Coronary artery (tissue), 2 donors: ENCODE data around the gene TIPRL.
A peak's percentile ranks its signal among the peaks of the same experiment; 100 is the strongest.
"Not testable (repeated sequence)": the region's sequence is repeated elsewhere in the genome, so short reads cannot be mapped to it uniquely, and the experiment has no call there.

Experiments
- DNase-seq: peaks from one replicate; pipeline ENCODE4 v3.0.0-alpha.2; 2017; ENCODE audit warnings: low spot score
- H3K27ac ChIP-seq, 2 donors: fragments of 200-600 bp; sonication (generic); one replicate each; pipeline ENCODE4 v1.5.1; 2016 to 2019
- H3K4me3 ChIP-seq: fragments of 200-600 bp; sonication (generic); 2 replicates; pipeline ENCODE4 v1.5.1; 2016; ENCODE audit warnings: mild to moderate bottlenecking, moderate library complexity
- TF ChIP-seq, protein P1 (sequence below): fragments of 200-600 bp; sonication (generic); IDR thresholded peaks from one replicate; pipeline ENCODE4 v1.5.1; 2019; ENCODE audit warnings: antibody characterized with exemption

TIPRL gene

DNA sequence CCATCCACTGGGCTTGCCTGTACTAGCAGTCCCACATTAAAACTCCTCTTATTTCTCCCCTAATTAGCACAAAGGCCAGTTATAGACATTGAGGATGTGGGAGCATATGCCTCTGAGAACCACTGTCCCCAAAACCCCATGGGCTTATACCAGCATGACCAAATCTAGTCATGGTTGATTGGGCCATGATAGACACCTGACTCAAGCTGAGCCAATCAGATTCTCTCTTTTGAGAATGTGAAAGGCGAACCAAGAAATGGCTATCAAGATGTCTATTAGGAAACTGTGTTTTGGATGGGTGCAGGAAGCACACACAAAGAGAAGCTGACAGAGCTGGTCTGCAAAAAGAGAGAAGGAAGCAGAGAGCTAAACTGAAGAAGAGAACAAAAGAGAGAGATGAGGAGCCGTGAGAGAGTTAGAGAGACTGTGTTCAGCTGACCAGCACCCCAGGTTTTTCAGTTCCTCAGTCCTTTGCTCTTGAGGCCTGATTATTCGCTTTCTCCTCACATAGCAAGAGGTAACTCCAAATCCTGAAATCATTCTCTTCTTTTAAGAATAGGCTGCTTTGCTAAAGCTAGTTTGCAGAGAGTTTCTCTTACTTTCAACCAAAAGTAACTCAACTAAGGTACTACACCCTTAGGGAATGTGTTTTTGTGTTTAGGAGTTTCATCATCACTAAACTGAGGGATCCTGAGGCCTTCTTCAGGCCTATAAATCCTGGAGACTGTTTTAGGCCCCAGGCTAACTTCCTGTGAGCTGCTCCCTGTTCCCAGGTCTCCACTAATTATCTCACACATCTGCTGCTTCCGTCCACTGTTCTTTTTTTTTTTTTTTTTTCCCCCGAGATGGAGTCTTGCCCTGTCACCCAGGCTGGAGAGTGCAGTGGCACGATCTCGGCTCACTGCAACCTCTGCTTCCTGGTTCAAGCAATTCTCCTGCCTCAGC is 7.9 kb upstream of the TIPRL start:
- Histone ChIP-seq H3K27ac (no peak overlapping the region), H3K4me3 (no peak overlapping the region)
- no peak for DNase-seq
- TF ChIP-seq, protein P1, sequence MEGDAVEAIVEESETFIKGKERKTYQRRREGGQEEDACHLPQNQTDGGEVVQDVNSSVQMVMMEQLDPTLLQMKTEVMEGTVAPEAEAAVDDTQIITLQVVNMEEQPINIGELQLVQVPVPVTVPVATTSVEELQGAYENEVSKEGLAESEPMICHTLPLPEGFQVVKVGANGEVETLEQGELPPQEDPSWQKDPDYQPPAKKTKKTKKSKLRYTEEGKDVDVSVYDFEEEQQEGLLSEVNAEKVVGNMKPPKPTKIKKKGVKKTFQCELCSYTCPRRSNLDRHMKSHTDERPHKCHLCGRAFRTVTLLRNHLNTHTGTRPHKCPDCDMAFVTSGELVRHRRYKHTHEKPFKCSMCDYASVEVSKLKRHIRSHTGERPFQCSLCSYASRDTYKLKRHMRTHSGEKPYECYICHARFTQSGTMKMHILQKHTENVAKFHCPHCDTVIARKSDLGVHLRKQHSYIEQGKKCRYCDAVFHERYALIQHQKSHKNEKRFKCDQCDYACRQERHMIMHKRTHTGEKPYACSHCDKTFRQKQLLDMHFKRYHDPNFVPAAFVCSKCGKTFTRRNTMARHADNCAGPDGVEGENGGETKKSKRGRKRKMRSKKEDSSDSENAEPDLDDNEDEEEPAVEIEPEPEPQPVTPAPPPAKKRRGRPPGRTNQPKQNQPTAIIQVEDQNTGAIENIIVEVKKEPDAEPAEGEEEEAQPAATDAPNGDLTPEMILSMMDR, result no peak

- DNase-seq, result no peak
- Histone ChIP-seq H3K4me3 (no peak overlapping the region), H3K27ac (no peak overlapping the region)
- TF ChIP-seq, protein P1, result no peak
Measured at GRCh38 chr1:168172250-168172915, 6.4 kb upstream of the TIPRL start.

GRCh38 chr1:168178227-168178637 is 530 bp upstream of the TIPRL start:
- DNase-seq, result no peak
- Histone ChIP-seq H3K4me3 (peak overlapping the region; percentile 87), H3K27ac (peak overlapping the region; percentile 95)
- TF ChIP-seq, protein P1, result no peak

GRCh38 chr1:168179438-168180147 is 831 bp downstream of the TIPRL start:
- DNase-seq, result no peak
- peak overlapping the region; percentile 87 for H3K4me3 ChIP-seq
- H3K27ac ChIP-seq, result peak overlapping the region; percentile 95
- TF ChIP-seq, protein P1, result no peak

GRCh38 chr1:168180148-168180524 is 1.4 kb downstream of the TIPRL start:
- TF ChIP-seq, protein P1, result no peak
- peak overlapping the region; percentile 95 for H3K27ac ChIP-seq
- no peak for DNase-seq
- H3K4me3 ChIP-seq, result peak overlapping the region; percentile 87

GRCh38 chr1:168181063-168181720 is 2.4 kb downstream of the TIPRL start:
- H3K27ac ChIP-seq, H3K4me3 ChIP-seq, DNase-seq: not testable (repeated sequence)

- H3K27ac ChIP-seq, result no peak overlapping the region
- no peak overlapping the region for H3K4me3 ChIP-seq
- no peak for DNase-seq
- TF ChIP-seq, protein P1, result no peak
Measured at GRCh38 chr1:168187177-168187576, 8.4 kb downstream of the TIPRL start.
